ENCODE data around the gene ADGRG1.

ADGRG1 gene

GRCh38 chr16:57688487-57688986 lies 60.1 kb downstream of the ADGRG1 start:
- no peak for DNase-seq

- no peak for DNase-seq
These were observed 60.7 kb downstream of the ADGRG1 start for GRCh38 chr16:57688987-57689761.

GRCh38 chr16:57689762-57690558 lies 61.5 kb downstream of the ADGRG1 start:
- no peak for DNase-seq

- no peak for DNase-seq
These were observed 62.5 kb downstream of the ADGRG1 start for GRCh38 chr16:57690782-57691471.

- no peak for DNase-seq
These were observed 64.2 kb downstream of the ADGRG1 start for GRCh38 chr16:57692636-57693035.

- no peak for DNase-seq
These were observed 65.1 kb downstream of the ADGRG1 start for GRCh38 chr16:57693550-57693949.

GRCh38 chr16:57694231-57694724 lies 65.8 kb downstream of the ADGRG1 start:
- DNase-seq, result no peak

- DNase-seq, result peak; percentile 56
These were observed 66.6 kb downstream of the ADGRG1 start, which contains the start of gene DRC7 for GRCh38 chr16:57694725-57695679. TSS of gene DRC7 (plus strand) at chr16:57694806. CDS start at chr16:57697950, 3,144 bp downstream.

- no peak for DNase-seq
These were observed 67.2 kb downstream of the ADGRG1 start for GRCh38 chr16:57695680-57696069.

GRCh38 chr16:57696240-57696639 lies 67.8 kb downstream of the ADGRG1 start:
- DNase-seq, result no peak

- no peak for DNase-seq
These were observed 69.6 kb downstream of the ADGRG1 start for GRCh38 chr16:57697896-57698537.

- DNase-seq, result no peak
These were observed 70.5 kb downstream of the ADGRG1 start for GRCh38 chr16:57698812-57699405.

GRCh38 chr16:57699481-57699880 lies 71.1 kb downstream of the ADGRG1 start:
- no peak for DNase-seq

GRCh38 chr16:57699899-57700298 lies 71.5 kb downstream of the ADGRG1 start:
- DNase-seq, result no peak

GRCh38 chr16:57700781-57701551 lies 72.5 kb downstream of the ADGRG1 start:
- DNase-seq, result no peak

GRCh38 chr16:57701759-57702371 lies 73.4 kb downstream of the ADGRG1 start:
- no peak for DNase-seq

GRCh38 chr16:57703416-57704010 lies 75.1 kb downstream of the ADGRG1 start:
- no peak for DNase-seq

- no peak for DNase-seq
These were observed 75.8 kb downstream of the ADGRG1 start for GRCh38 chr16:57704011-57704904.

All from NCI-H1105 treated with DMSO at 0.1 percent for 48 hours (cell line).